ENCODE measurements around the gene ATP13A2.
"Not testable (repeated sequence)": the region's sequence is repeated elsewhere in the genome, so short reads cannot be mapped to it uniquely, and the experiment has no call there.

The ATP13A2 gene

GRCh38 chr1:16956775-16957174, 55.0 kb downstream of the ATP13A2 start:
- no peak for DNase-seq

GRCh38 chr1:16955186-16955585, 56.5 kb downstream of the ATP13A2 start:
- DNase-seq = no peak

- no peak for DNase-seq
These were observed 57.1 kb downstream of the ATP13A2 start for GRCh38 chr1:16954579-16954978.

- not testable (repeated sequence) for DNase-seq
These were observed 59.4 kb downstream of the ATP13A2 start for GRCh38 chr1:16952376-16952775.

GRCh38 chr1:16949026-16949425, 62.7 kb downstream of the ATP13A2 start:
- DNase-seq = not testable (repeated sequence)

DNA sequence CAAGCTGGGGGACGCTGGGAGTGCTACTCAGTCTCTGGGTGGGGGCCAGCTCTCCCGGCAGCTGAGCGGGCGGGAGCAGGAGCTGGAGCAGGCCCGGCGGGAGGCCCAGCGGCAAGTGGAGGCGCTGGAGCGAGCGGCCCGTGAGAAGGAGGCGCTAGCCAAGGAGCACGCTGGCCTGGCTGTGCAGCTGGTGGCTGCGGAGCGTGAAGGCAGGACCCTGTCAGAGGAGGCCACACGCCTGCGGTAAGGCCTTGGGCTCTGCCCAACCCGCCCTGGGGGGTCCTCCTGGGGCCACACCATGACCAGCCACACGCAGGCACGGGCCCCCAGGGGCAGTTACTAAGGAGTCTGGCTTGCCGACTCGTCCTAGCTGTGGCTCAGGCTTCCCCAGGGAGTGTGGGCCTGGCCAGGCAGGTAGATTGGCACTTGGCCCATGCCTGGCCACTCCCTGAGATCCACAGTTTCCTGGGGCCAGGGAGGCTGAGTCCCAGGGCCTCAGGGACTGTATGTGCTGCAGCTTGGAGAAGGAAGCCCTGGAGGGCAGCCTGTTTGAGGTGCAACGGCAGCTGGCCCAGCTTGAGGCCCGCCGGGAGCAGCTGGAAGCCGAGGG, 63.3 kb downstream of the ATP13A2 start:
- not testable (repeated sequence) for DNase-seq

DNA sequence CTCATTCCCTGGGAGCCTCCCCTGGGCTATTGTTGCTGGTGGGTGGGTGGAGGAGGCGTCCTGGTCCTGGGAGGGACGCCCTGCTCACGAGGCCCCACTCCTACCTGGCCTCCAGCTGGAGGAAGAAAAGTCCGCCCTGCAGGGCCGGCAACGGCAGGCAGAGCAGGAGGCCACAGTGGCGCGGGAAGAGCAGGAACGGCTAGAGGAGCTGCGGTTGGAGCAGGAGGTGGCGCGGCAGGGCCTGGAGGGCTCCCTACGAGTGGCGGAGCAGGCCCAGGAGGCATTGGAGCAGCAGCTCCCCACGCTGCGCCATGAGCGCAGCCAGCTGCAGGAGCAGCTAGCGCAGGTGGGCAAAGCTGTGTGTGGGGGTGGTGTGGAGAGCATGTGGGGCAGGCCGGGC, 65.1 kb downstream of the ATP13A2 start:
- no peak for DNase-seq

DNA sequence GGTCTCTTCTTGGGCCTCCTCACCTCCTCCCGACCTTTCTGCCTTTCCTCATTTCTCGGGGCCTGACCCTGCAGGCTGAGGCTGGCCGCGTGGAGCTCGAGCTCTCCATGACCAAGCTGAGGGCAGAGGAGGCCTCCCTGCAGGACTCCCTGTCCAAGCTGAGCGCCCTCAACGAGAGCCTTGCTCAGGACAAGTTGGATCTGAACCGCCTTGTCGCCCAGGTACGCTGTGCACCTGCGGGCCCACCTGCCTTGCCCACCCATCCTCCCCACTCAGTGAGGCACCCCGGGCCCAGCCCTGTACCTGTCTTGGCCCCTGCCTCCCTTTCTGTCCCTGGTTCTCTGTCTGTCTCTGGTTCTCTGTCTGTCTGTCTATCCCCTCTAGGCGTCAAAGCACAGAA, 65.5 kb downstream of the ATP13A2 start:
- not testable (repeated sequence) for DNase-seq

DNA sequence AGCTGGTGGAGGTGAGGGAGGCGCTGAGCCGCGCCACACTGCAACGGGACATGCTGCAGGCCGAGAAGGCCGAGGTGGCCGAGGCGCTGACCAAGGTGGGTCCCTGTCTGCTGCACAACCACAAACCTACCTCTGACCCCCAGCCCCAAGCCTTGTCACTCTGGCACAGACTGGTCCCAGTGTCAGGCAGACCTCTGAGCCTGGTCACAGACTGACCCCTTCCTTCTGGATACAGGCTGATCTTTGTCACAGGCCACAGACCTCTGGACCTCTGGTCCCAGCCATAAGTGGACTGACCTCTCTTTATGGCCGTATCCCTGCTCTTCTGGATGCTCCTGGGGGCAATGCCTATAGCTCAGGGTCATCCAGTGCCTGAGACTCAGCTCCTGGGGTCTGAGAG, 66.2 kb downstream of the ATP13A2 start:
- DNase-seq = not testable (repeated sequence)

DNA sequence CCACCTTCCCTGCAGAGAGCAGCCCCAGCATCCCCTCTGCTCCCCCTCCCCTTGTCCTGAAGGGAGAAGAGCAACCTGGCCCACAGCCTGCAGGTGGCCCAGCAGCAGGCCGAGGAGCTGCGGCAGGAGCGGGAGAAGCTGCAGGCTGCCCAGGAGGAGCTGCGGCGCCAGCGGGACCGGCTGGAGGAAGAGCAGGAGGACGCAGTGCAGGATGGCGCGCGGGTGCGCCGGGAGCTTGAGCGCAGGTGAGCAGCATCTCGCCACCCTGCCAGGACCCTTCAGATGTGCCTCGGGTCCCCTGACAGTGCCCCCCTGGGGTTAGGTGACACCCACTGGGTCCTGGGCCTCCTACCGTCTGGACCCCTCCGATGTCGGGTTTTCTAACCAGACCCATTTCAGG, 67.7 kb downstream of the ATP13A2 start:
- DNase-seq = no peak

DNA sequence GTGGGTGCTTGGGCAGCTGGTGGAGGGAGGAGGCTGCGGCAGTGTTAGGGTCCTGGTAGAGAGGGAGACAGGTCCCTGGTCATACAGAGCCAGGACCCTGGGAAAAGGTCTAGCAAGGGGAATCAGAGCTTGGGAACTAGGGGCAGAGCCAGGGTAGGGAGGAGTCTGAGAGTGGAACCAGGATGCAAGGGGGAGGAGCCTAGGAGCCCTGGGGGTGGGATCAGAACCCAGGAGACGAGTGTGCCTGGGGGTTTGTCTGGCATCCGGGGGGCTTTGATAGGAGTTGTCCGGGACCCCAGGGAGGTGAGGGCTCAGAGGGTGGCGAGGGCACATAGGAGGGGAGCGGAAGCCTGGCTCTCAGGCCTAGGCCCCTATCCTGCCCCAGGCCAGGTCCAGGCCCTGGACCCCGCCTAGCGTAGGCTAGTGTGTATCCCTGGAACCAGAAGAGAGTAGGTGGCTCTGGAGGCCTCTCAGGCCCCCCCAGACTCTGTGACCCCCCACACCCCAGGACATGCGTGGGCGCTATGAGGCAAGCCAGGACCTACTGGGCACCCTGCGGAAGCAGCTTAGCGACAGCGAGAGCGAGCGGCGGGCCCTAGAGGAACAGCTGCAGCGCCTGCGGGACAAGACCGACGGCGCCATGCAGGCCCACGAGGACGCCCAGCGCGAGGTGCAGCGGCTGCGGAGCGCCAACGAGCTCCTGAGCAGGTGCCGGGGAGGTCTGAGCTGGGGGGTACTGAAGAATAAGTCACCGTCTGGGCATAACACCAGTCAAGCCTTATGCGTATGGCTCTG, 72.1 kb downstream of the ATP13A2 start:
- DNase-seq = not testable (repeated sequence)

GRCh38 chr1:16938351-16939321, 73.1 kb downstream of the ATP13A2 start:
- DNase-seq = no peak

DNA sequence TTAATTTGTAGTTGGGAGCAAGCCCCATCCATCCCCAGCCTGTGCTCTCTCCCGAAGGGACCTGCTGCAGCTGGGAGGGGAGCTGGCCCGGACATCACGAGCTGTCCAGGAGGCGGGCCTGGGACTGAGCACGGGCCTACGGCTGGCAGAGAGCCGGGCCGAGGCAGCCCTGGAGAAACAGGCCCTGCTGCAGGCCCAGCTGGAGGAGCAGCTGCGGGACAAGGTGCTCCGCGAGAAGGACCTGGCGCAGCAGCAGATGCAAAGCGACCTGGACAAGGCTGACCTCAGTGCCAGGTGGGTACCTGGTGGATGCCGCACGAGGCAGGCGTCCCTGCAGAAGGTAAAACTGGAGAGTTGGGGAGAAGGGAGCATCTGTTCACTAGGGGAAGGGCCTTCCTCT, 75.1 kb downstream of the ATP13A2 start:
- DNase-seq = not testable (repeated sequence)

Data from activated effector memory CD4-positive, alpha-beta T cell treated with anti-CD3 and anti-CD28 coated beads, Interleukin-2, amount 50 U/mL, for 16 hours (primary cell).